HepG2 (cell line): ENCODE results near the gene NATD1. TPM values are rescaled to one million over a fixed set of nuclear protein-coding genes. Genes with fewer than 3 reads are reported as not detected.

Experiments used
- AHDC1 ChIP-seq: sonication (generic); formaldehyde crosslinking; IDR thresholded peaks from 2 replicates; pipeline ENCODE4 v1.5.1; 2020; ENCODE audit warnings: mild to moderate bottlenecking, missing genetic modification reagents, borderline replicate concordance
- FOSL1 ChIP-seq: sonication (generic); formaldehyde crosslinking; IDR thresholded peaks from 2 replicates; pipeline ENCODE4 v1.9.0; 2021; ENCODE audit warnings: missing genetic modification reagents, borderline replicate concordance
- FOXA3 ChIP-seq: IDR thresholded peaks from 2 replicates; pipeline ENCODE4 v1.6.1; 2016; ENCODE audit warnings: missing genetic modification reagents, missing compliant biosample characterization
- FOXK1 ChIP-seq: sonication (generic); formaldehyde crosslinking; IDR thresholded peaks from 2 replicates; pipeline ENCODE4 v1.4.0; 2020; ENCODE audit warnings: low read depth, missing genetic modification reagents, borderline replicate concordance
- ISX ChIP-seq: sonication (generic); formaldehyde crosslinking; conservative IDR thresholded peaks from 2 replicates; pipeline ENCODE4 v1.5.0; 2020; ENCODE audit warnings: missing genetic modification reagents
- JUNB ChIP-seq: sonication (generic); formaldehyde crosslinking; IDR thresholded peaks from 2 replicates; pipeline ENCODE4 v1.8.0; 2022; ENCODE audit warnings: missing genetic modification reagents, mild to moderate bottlenecking, borderline replicate concordance
- KDM5B ChIP-seq: sonication (generic); formaldehyde crosslinking; IDR thresholded peaks from 2 replicates; pipeline ENCODE4 v1.4.0; 2020; ENCODE audit warnings: missing genetic modification reagents, mild to moderate bottlenecking, borderline replicate concordance
- KMT2A ChIP-seq: sonication (generic); formaldehyde crosslinking; IDR thresholded peaks from 2 replicates; pipeline ENCODE4 v1.4.0; 2020; ENCODE audit warnings: missing genetic modification reagents
- KMT2B ChIP-seq: IDR thresholded peaks from 2 replicates; pipeline ENCODE4 v1.6.1; 2016; ENCODE audit warnings: missing genetic modification reagents, missing compliant biosample characterization
- NFYC ChIP-seq: IDR thresholded peaks from 2 replicates; pipeline ENCODE4 v1.6.1; 2016; ENCODE audit warnings: missing genetic modification reagents, missing compliant biosample characterization
- POLR2AphosphoS5 ChIP-seq: IDR thresholded peaks from 2 replicates; pipeline ENCODE4 v1.6.1; 2012; ENCODE audit warnings: low read depth, low read length
- REPIN1 ChIP-seq: sonication (generic); formaldehyde crosslinking; IDR thresholded peaks from 2 replicates; pipeline ENCODE4 v1.8.0; 2022; ENCODE audit warnings: missing genetic modification reagents, low read depth, mild to moderate bottlenecking, borderline replicate concordance
- RORA ChIP-seq: sonication (generic); formaldehyde crosslinking; IDR thresholded peaks from 2 replicates; pipeline ENCODE4 v1.5.0; 2020; ENCODE audit warnings: mild to moderate bottlenecking, missing genetic modification reagents, moderate library complexity
- SMARCE1 ChIP-seq: fragments of 450-650 bp; IDR thresholded peaks from 2 replicates; pipeline ENCODE4 v1.6.1; 2017; ENCODE audit warnings: borderline replicate concordance
- SPEN ChIP-seq: sonication (generic); formaldehyde crosslinking; IDR thresholded peaks from 2 replicates; pipeline ENCODE4 v1.5.1; 2020; ENCODE audit warnings: low read depth, mild to moderate bottlenecking, missing genetic modification reagents
- ZFP36L1 ChIP-seq: sonication (generic); formaldehyde crosslinking; IDR thresholded peaks from 2 replicates; pipeline ENCODE4 v1.8.0; 2022; ENCODE audit warnings: mild to moderate bottlenecking, missing genetic modification reagents, moderate library complexity
- ZFP41 ChIP-seq: sonication (generic); formaldehyde crosslinking; IDR thresholded peaks from 2 replicates; pipeline ENCODE4 v1.4.0; 2020; ENCODE audit warnings: mild to moderate bottlenecking, missing genetic modification reagents, borderline replicate concordance
- ZKSCAN8 ChIP-seq: IDR thresholded peaks from 2 replicates; pipeline ENCODE4 v1.6.1; 2016; ENCODE audit warnings: borderline replicate concordance, missing genetic modification reagents, missing compliant biosample characterization
- ZMYM2 ChIP-seq: sonication (generic); formaldehyde crosslinking; IDR thresholded peaks from 2 replicates; pipeline ENCODE4 v1.8.0; 2022; ENCODE audit warnings: mild to moderate bottlenecking, missing genetic modification reagents
- ZNF101 ChIP-seq: sonication (generic); formaldehyde crosslinking; IDR thresholded peaks from 2 replicates; pipeline ENCODE4 v1.4.0; 2020; ENCODE audit warnings: mild to moderate bottlenecking, low read depth, missing genetic modification reagents, borderline replicate concordance
- ZNF326 ChIP-seq: sonication (generic); formaldehyde crosslinking; IDR thresholded peaks from 2 replicates; pipeline ENCODE4 v1.4.0; 2020; ENCODE audit warnings: missing genetic modification reagents, borderline replicate concordance
- ZNF713 ChIP-seq: sonication (generic); formaldehyde crosslinking; IDR thresholded peaks from 2 replicates; pipeline ENCODE4 v1.4.0; 2020; ENCODE audit warnings: mild to moderate bottlenecking, missing genetic modification reagents
- ZNF768 ChIP-seq: sonication (generic); formaldehyde crosslinking; IDR thresholded peaks from 2 replicates; pipeline ENCODE4 v1.4.0; 2020; ENCODE audit warnings: missing genetic modification reagents
- ZNF841 ChIP-seq: sonication (generic); formaldehyde crosslinking; IDR thresholded peaks from 2 replicates; pipeline ENCODE4 v1.8.1; 2023; ENCODE audit warnings: missing genetic modification reagents, borderline replicate concordance
- polyA plus RNA-seq, 8 experiments: library from polyadenylated mRNA; depleted of rRNA in 3 of 8; stranded (reverse) in 7 of 8; unstranded in 1 of 8; fragments of >200 nt; fragmentation: Illumina TruSeq in 4 of 8; extraction: Trizol in 4 of 8; gene quantifications; 2 replicates each; pipeline versions ENCODE4 v1.2.1 to v1.2.3, GENCODE V29; 2011 to 2016; ENCODE audit warnings: low read depth in 4 of 8, missing spikeins in 1 of 8, mixed read lengths in 1 of 8; ENCODE audit not compliant: insufficient read depth in 1 of 8
- total RNA-seq, 5 experiments: library from RNA; depleted of rRNA; stranded (reverse); fragments of >200 nt; fragmentation: Illumina TruSeq; extraction: Trizol; gene quantifications; 2 replicates each; pipeline ENCODE4 v1.2.3, GENCODE V29; 2016; ENCODE audit warnings: low read depth in 1 of 5
- TF ChIP-seq, protein P1 (sequence below): sonication (generic); formaldehyde crosslinking; IDR thresholded peaks from 2 replicates; pipeline ENCODE4 v1.9.0; 2021; ENCODE audit warnings: missing genetic modification reagents, borderline replicate concordance

NATD1 gene
- total and polyA plus RNA-seq, 2 of the 13 experiments (the other 11 are each of a cell fraction or from before 2014, with no cell fraction given): 0.31 to 2.3 TPM

DNA sequence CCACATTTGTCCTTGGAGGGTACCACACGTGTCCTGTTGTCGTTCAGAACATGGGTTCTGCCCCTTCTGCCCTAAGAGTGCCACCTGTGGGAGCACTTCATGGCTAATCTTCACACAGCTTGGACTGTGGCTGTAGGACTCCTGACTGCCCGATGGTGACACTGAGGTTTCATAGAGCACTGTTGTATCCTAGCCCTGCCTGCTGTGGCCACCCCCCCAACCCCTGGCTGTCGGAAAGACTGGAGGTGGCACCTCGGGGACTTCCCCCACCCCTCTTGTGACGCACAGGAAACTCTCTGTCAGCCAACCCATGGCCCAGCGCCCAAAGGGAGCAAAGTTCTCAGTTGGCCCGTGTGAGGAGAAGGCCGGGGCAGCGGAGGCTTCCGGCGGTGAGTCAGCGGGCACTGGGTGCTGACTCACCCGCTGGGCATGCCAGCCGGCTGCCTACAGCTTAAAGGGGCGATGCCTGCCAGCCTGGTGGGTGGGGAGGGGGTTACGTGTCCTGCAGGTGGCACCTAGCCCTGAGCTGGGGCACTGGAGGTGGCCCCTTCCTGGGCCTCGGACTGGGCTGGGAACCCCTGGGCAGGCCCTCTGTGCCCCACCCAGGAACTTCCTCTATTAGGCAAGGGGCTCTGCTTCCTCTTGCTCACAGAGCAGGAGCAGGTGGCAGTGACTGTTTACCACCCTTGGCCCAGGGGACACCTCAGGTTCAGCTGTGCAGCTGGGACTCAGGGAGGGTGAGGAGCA is 34.7 kb upstream of the NATD1 start (continued):
- TF ChIP-seq ZFP41 (0 out of 2 replicates have a peak, but pooled peaks have one; percentile 6), FOSL1 (CRISPR knock-in tag) (peak; percentile 96), ZMYM2 (CRISPR knock-in tag) (no peak), ZNF101 (CRISPR knock-in tag) (no peak), KDM5B (peak; percentile 38; the same call in 1 of the 2 replicates), ZNF713 (no peak), ZNF326 (no peak), POLR2AphosphoS5 (peak; percentile 57), JUNB (peak; percentile 93), ZNF768 (CRISPR knock-in tag) (no peak), ZFP36L1 (CRISPR knock-in tag) (no peak), ZNF841 (CRISPR knock-in tag) (no peak), ZKSCAN8 (peak; percentile 63; the same call in 1 of the 2 replicates), KMT2A (0 out of 2 replicates have a peak, but pooled peaks have one; percentile 35), FOXK1 (CRISPR knock-in tag) (0 out of 2 replicates have a peak, but pooled peaks have one; percentile 41), KMT2B (no peak), ISX (CRISPR knock-in tag) (no peak), SMARCE1 (no peak), FOXA3 (CRISPR knock-in tag) (no peak), AHDC1 (CRISPR knock-in tag) (no peak), SPEN (CRISPR knock-in tag) (peak; percentile 91), NFYC (peak; percentile 40), RORA (CRISPR knock-in tag) (no peak), REPIN1 (CRISPR knock-in tag) (peak; percentile 67; the same call in 1 of the 2 replicates)
- TF ChIP-seq, protein P1, sequence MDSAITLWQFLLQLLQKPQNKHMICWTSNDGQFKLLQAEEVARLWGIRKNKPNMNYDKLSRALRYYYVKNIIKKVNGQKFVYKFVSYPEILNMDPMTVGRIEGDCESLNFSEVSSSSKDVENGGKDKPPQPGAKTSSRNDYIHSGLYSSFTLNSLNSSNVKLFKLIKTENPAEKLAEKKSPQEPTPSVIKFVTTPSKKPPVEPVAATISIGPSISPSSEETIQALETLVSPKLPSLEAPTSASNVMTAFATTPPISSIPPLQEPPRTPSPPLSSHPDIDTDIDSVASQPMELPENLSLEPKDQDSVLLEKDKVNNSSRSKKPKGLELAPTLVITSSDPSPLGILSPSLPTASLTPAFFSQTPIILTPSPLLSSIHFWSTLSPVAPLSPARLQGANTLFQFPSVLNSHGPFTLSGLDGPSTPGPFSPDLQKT: no peak
